Fibroblast of skin of abdomen (primary cell): ENCODE results near the gene OTOG.

Experiments
- DNase-seq: peaks from one replicate; pipeline ENCODE4 v3.0.0-alpha.2; 2013

The OTOG gene

DNA sequence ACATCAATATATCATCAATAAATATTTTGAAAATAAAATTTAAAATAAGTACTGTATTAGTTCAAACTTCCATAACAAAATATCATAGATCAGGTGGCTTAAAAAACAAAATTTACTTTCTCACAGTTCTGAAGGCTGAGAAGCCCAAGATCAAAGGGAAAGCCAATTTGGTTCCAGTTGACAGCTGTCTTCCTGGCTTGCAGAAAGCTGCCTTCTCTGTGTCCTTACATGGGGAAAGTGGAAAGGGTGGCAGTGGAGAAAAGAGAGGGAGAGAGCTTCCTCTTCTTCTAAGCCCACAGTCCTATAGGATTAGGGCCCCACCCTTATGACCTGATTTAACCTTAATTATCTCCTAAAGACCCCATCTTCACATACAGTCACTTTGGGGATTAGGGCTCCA is 121.1 kb downstream of the OTOG start:
- no peak for DNase-seq

DNA sequence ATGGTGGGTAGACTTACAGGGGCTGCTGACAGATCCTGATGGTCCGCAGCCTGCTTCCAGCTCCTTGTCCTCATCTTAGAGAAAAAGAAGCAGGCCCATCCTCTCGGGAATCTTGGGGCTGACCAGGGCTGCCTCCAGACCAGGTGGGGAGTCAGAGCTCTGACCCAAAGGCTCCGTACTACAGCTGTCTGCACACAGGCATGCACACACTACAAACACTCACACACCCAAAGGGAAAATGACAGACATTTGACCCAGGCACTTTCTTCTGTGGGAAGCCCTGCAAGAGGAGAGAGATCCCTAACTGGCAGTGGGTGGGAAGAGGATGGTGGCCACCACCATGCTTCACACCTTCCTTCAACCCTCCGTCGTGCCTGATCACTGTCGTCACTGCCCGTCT is 125.4 kb downstream of the OTOG start:
- no peak for DNase-seq

DNA sequence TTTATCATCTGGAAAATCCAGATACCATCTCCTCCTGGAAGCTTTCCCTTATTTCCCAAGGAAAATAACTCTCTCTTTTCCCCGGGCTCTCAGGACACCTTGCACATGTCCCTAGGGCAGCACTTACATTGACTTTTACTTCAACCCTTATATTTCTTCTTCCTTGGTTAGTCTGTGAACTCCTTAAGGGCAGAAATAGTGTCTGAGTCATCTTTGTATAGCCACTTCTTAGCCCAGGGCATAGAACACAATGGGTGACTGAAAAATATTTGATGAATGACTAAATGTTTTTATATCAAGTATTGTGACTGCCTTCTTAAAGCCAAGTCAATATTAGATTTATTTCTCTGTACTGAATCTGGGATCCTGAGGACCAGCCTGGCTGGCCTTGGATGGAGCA is 126.9 kb downstream of the OTOG start:
- no peak for DNase-seq

DNA sequence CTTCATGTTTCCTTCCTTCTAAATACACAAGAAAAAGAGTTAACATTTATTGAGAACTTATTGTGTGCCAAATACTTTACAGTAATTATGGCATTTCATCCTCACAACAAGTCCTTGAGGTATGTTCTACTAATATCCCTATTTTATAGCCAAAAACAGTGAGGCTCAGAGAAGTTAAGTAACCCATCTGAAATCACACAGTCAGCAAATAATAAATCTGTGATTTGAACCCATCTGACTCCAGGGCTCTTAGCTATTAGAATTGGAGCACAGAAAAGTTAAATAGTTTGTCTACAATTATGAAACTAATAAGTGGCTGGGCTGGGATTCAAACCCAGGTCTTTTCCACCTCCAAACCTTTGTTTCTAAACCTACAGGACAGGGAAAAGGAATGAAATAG is 135.8 kb downstream of the OTOG start:
- DNase-seq, result no peak

DNA sequence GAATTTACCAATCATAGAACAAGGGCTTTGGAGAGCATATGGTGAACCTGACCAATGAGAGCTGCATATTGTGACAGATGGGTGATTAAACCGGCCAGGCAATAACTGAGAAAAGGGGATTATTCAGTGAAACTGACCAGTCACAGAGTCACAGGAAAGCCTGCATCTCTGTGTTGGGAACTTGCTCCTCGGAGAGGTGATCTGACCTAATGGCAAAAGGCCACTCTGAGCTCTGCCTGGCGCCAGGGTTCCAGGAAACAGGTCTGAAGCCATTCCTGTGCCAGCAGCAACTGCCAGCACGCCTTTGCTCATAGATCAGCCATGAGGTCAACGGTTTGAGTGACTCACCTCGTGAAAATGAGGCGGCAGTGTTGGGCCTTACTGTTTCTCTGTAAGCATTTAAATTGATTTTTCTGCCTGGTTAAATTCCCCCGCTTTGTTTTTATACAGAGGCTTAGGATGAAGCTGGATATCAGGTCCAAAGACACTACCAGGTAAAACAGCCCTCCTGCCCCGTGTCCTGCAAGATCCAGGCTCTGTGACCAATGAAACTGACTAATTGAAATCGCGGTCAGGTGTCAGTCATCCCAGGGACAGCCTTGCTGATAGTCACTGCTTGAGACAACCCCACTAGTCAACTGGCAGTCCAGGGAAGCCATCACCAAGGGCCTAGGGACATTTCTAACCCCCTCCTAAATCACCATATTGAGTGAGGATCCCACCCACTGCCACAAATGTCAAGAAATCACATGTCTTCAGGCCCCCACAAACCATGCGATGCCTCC is 136.5 kb downstream of the OTOG start:
- DNase-seq, result peak; percentile 34

DNA sequence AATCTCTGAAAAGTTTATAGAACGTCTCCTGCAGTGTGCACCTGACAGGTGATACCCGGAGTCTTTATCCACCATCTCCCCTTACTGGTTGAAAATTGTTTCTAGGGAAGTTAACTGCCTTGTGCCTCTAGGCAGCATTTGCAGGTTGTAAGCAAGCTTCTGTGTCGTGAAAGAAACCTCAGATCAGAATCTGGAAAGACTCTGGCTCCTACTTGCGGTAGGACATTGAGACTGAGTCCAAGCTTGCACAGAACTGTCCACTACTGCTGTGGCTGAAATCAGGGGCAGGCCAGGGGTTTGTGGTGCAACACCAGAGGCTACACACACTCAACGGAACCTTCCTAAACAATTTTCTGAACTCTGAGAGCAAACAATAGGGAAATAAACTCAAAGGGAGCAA is 137.5 kb downstream of the OTOG start:
- DNase-seq, result no peak

DNA sequence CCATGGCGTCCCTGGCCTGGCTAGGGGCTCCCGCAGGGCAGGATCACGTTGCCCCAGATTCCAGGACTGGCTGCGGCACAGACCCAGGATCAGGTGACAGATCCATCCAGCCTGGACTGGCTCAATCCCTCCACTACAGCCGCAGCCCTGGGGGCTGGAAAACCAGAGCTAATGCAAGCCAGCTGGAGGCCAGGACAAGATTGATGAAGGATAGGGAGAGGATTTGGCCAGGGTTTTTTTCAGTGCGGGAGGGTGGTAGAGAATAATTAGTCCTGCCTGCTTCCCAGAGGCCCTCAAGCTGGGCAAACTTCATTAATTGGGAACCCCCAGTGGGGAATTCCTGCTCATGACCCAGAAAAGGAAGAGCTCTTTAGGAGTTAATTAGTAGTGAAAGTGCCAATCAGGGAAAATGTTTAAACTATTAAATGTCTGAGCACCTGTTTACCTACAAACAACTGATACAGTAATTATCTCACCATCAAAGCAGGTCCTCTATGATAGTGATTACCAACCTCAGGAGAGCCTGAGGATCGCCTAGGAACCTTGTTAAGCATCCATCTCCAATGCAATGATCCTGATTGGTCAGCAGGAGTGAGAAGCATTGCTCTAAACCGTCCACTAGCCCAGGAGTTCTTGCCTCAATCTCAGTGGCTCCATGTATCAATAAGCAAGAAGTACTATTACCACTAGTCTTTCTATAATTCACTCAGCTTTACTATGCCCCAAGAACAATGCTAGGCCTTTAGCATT is 139.3 kb downstream of the OTOG start:
- DNase-seq, result peak; percentile 45

DNA sequence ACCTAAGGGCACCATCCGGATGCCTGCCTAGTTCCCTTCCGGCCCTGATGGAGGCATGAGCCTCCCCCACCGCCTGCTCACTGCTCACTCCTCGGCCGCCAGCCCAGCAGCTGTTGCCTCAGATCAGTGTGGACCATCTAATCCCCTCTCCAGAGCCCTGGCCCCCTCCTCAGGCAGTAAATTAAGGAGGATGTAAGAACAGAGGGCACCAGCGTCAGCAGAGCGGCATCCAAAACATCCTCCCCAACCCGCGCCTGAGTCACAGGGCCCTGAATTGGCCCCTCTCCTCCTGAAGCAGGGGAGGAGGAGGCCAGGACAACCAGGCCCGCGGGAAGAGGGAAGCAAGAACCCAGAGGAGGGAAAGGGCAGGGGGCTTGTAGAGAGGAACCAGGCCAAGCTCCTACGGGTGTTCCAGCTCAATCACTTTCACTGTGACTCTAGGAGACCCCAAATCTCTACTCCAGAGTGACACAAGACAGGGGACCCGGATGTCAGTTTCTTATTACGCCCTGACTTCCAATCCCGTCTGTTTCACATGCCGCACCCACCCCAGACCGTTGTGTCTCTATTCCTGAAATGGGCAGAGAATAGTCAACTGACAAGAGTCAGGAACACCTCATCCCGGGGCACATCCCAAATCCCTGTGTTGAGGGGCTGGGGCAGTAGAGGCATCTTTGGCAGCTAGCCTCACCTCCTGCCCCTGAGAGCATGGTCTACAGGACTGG is 141.0 kb downstream of the OTOG start:
- peak; percentile 60 for DNase-seq

DNA sequence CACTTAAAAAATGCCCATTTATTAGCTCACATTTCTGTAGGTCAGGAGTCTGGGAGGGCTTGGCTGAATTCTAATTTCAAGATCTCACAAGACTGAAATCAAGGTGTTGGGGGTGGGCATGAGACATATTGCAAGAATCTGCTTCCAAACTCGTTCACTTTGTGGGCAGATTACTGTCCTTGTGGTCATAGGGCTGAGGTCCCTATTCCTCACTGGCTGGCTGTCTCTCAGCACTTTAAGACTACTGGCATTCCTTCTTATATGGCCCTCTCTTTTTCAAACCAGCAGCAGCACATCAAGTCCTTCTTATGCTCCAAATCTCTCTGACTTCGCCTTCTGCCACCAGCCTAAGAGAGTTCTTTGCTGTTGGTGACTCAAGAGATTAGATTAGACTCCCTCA is 144.5 kb downstream of the OTOG start:
- no peak for DNase-seq

DNA sequence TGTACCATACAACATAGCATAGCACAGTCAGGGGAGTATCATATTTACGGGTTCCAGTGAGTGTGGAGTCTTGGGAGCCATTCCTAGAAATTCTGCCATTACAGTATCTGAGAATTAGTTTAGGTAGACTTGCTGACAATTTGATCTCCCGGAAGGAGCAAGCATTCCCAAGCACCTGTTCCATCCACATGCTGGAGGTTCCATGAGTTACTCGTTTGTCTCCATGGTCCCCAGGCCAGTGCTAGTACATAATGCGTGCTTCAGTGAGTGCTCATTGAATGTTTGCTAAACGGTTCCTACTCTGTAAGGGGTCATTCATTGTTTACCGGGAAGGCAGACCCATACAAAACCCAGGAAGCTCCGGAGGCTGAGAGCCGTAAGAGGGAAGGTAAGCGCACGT is 144.9 kb downstream of the OTOG start:
- DNase-seq, result no peak

DNA sequence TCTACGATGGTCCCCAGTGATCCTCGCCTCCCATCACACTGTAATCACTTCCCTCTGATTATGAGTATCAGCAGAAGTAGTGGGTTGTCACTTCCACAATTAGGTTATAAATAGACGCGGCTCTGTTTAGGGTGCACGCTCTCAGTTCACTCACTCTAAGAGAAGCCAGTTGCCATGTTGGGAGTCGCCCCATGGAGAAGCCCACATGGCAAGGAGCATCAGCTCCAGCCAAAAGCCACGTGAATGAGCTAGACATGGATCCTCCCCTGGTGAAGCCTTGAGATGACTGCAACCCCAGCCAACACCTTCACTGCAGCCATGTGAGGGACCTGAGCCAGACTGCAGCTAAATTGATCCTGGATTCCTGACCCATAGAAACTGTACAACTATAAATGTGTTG is 145.9 kb downstream of the OTOG start:
- no peak for DNase-seq

DNA sequence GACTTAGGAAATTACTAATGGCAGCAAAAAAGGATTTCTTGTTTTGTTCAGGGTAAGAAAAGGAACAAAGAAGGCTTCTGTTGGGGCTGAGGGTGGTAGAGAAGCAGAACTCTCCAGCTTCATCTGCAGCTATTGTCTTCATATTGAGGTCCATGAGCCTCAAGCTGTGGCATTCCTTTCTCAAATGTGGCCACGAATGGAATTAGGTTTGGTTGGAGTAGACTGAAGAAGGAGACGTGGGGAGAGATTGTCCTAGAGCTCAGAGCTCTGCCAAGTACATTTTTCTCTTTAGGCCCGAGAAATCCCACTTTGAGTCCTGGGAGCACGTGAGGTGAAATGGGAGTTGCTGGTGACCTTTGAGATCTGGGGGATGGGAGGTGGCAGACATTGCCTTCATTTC is 146.5 kb downstream of the OTOG start:
- no peak for DNase-seq

DNA sequence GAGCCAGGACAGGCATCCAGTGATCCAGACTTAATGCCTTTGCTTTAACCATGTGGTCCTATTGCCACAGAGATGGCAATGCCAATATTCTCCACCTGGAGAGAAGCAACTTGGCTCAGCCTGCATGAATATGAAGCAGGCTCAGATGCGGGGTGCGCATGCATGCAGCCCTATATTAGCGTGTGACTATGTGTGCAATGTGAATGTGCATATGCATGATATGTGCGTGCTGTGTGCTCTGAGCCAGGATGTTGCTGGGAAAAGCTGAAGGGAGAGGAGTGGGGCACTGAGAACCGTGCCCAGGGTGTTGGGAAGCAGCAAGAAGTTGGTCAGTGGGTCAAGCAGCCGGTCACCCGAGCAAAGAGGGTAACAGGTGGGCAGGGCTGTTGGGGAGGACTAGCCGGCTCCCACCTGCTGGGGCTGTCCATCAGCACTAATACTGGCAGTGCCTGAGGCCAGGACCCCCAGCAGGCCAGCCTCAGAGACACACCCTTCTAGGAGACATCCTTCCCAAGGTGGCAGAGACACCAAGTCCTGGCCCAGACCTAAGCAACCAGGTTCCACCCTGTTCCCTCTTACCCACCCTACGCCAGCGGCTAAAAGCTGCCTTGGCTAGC is 147.5 kb downstream of the OTOG start:
- DNase-seq, result no peak

DNA sequence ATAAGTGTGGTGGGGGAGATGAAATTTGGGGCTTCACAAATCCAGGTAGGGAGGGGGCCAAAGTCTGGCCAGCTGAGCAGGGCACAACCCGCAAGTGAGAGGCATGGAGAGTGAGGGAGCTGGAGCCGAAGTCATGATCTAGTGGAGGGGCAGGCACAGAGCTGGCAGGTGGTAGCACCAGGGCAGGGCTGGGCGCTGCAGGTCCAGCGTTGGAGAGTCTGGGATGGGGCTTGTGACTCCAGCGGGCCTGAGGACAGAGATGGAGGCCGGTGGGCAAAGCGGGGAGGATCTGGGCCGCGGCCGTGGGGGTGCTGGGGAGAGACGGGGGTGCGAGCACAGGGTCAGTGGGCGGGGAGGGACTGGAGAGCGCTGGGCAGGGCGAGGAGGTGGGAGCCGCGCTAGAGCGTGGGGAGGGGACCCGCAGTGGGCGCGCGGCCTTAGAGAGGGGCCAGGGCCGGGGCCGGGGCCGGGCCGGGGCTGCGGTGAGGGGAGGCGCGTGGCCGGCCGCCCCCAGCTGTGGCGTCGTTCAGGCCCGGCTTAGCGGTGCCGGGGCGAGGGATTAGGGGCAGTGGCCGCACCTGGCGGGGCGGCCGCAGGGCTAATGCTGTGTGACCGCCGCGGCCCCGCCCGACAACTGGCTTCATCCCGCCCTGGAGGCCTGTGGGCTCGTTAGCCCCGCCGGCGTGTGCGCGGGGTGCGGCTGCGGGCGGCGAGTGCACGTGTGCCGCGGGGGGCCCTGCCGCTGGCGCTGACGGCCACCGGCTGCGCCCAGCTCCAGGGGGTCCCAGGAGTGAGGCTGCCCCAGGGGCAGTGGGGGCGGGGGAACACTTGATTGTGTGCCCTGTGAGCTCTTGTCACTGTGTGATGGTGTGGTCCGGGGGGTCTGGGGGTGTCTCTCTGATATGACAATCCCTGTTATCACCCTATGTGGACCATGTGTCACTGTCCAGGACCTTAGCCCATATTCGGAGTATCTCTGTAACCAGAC is 148.7 kb downstream of the OTOG start:
- DNase-seq, result no peak

DNA sequence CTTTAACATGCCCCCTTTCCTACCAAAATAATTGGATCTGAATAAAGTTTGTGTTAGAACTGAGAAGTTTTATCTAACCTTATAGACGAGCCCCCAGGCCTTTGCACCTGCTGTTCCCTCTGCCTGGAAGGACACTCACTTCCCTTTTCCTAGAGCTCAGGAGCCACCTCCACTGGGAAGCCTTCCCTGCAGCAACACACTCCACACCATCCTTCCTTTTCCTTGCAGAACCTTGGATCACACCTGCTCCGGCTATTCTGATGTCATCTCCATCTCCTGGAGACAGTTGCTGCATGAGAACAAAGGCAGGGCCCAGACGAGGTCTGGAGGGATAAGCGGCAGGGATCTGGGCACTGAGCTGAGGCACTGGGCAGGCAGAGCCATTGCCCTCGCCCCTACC is 149.7 kb downstream of the OTOG start:
- DNase-seq, result no peak
